Measurements from ENCODE around the gene DRD2.

DRD2 gene

DNA sequence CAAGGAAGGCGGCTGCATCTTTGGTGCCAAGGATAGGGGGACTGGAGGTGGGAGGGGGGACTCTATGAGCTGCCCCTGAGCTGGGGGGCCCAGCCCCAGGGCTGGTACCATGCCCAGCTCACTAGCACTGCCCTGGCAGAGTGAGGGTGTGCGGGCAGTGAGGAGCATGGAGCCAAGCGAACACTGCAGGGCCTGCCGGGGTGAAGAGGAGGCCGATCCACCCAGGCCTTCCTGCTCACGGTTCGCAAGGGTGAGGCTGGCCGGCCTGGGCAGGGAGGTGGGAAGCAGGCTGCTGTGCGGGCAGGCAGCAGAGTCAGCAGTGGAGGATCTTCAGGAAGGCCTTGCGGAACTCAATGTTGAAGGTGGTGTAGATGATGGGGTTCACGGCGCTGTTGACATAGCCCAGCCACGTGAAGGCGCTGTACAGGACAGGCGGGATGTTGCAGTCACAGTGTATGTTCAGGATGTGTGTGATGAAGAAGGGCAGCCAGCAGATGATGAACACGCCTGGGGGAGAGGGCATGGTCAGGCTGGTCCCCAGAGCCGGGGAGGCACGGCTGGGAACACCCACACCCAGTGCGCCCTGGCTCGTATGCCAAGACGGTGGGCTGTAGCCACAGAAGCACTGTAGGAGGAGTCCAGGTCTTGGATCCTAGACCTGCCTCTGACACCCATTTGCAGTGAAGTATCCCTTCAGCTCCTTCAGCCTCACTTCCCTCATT lies 64.6 kb downstream of the DRD2 start:
- no peak for TF ChIP-seq CTCF (conservative IDR thresholded peaks at IDR 0.05; ENCODE audit: control insufficient read depth, insufficient read depth, low read depth, low read length)

DNA sequence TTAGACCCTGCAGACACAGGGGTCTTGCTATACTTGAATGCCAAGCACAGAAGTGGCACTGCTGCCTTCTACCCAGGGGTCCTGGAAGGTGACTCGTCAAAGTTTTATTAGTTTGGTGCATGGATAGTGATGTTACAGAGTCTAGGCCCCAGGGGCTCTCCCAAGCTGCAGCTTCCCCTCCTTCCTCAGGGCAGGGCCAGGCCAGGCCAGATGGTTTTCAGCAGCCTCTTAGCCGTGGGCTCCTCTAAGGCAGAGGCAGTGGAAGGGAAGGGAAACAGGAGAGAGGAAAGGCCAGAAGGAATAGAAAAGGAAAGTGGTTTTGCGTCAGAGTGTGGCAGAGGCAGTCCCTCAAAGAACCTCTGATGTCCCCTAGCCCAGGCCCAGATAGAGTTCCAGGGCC lies 65.7 kb downstream of the DRD2 start:
- TF ChIP-seq CTCF (conservative IDR thresholded peaks at IDR 0.05; ENCODE audit: control insufficient read depth, insufficient read depth, low read depth, low read length) = no peak
- H3K4me3 ChIP-seq (ENCODE audit: control insufficient read depth, low read depth, low read length) = no peak overlapping the region
- no peak for DNase-seq (ENCODE audit: low read depth)

More for the DNA sequence above, 64.6 kb downstream of the DRD2 start:
- H3K4me3 ChIP-seq (ENCODE audit: control insufficient read depth, low read depth, low read length) = no peak overlapping the region
- DNase-seq (ENCODE audit: low read depth) = no peak

- DNase-seq (ENCODE audit: low read depth) = no peak
- no peak overlapping the region for H3K4me3 ChIP-seq (ENCODE audit: control insufficient read depth, low read depth, low read length)
- TF ChIP-seq CTCF (conservative IDR thresholded peaks at IDR 0.05; ENCODE audit: control insufficient read depth, insufficient read depth, low read depth, low read length) = no peak
Measured at GRCh38 chr11:113408887-113409286, 66.3 kb downstream of the DRD2 start.

- no peak overlapping the region for H3K4me3 ChIP-seq (ENCODE audit: control insufficient read depth, low read depth, low read length)
- no peak for TF ChIP-seq CTCF (conservative IDR thresholded peaks at IDR 0.05; ENCODE audit: control insufficient read depth, insufficient read depth, low read depth, low read length)
- no peak for DNase-seq (ENCODE audit: low read depth)
Measured at GRCh38 chr11:113408206-113408605, 67.0 kb downstream of the DRD2 start.

DNA sequence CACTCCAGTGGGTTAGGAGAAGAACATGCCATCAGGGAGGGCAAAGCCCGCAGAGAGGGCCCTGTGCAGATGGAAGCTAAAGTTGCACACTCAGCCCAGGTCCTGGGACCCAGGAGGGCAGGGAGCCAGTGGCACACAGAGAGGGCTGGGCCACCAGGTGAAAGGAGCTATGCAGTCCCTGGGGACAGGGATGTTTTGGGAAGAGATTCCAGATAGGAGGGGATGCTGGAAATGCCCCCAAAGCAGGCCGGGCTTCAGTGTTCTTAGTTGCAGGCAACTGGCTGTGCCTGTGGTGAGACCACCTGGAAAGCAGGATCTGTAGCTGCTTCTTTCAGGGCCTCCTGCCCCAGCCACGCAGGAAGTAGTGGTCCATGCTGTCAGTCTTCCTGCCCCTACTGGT lies 68.0 kb downstream of the DRD2 start:
- no peak for DNase-seq (ENCODE audit: low read depth)
- no peak overlapping the region for H3K4me3 ChIP-seq (ENCODE audit: control insufficient read depth, low read depth, low read length)
- TF ChIP-seq CTCF (conservative IDR thresholded peaks at IDR 0.05; ENCODE audit: control insufficient read depth, insufficient read depth, low read depth, low read length) = no peak

DNA sequence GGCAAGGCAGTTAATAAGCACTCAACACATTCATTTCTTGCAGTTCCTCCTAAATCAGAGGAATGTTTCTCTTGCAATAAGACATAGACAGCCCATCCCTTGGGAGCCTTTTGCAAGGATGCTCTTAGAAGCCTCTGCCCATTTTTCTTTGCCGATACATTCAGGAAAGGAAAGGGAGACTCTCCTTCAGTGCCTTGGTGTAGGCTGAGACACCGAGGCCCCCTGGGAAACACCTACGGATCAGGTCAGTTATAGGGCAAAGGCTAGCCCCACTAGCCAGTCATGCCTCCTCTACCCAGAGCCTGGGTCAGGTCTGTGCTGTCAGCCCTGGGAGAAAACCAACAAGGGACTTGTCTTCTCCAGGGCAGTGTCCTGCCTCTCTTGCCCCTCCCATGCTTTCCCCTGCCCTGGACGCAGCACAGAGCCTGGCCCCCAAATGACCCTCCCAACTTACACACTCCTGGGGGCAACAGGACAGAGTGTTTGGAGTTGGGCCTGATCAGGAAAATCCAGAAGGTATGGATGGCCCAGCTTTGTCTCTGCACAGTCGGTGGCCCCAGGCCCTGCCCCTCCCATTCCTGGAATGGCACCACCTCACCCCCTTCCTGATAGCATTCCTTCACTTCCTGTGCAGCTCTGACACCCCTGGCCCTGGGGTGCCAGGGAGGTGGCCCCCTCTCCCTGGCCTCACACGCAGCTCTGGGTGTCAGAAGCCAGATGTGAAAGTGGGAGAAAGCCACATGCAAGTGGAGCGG lies 69.3 kb downstream of the DRD2 start:
- DNase-seq (ENCODE audit: low read depth) = no peak
- no peak overlapping the region for H3K4me3 ChIP-seq (ENCODE audit: control insufficient read depth, low read depth, low read length)
- no peak for TF ChIP-seq CTCF (conservative IDR thresholded peaks at IDR 0.05; ENCODE audit: control insufficient read depth, insufficient read depth, low read depth, low read length)
